ENCODE data around the gene PCSK2. TPM values are rescaled to one million over a fixed set of nuclear protein-coding genes. Genes with fewer than 3 reads are reported as not detected.

PCSK2 gene
- total RNA-seq, 4 donors from 2014 or later: 0.63 TPM; not detected in 3

DNA sequence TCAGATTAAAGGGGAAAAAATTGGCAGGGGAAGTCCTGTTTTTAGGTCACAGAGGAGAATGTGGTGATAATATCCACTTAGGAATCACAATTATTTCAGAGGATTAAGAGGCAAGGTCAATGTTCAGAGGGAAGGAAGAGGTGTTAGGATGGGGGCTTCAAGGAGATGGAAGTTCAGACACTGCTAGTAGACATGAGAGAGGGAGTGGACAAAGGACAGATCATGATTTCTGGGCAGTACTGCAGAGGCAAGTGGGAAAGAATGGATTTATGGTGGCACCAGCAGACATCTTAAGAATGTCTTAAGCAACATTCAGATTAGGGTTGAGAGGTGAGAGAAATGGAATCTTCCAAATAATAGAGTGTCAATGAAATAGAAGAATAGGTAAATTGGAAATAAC is 9.9 kb downstream of the PCSK2 start:
- no peak for DNase-seq (ENCODE audit: low spot score)
- TF ChIP-seq, protein P1, sequence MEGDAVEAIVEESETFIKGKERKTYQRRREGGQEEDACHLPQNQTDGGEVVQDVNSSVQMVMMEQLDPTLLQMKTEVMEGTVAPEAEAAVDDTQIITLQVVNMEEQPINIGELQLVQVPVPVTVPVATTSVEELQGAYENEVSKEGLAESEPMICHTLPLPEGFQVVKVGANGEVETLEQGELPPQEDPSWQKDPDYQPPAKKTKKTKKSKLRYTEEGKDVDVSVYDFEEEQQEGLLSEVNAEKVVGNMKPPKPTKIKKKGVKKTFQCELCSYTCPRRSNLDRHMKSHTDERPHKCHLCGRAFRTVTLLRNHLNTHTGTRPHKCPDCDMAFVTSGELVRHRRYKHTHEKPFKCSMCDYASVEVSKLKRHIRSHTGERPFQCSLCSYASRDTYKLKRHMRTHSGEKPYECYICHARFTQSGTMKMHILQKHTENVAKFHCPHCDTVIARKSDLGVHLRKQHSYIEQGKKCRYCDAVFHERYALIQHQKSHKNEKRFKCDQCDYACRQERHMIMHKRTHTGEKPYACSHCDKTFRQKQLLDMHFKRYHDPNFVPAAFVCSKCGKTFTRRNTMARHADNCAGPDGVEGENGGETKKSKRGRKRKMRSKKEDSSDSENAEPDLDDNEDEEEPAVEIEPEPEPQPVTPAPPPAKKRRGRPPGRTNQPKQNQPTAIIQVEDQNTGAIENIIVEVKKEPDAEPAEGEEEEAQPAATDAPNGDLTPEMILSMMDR (IDR thresholded peaks at IDR 0.05): no peak
- no peak for ATAC-seq (ENCODE audit: low FRiP score)

DNA sequence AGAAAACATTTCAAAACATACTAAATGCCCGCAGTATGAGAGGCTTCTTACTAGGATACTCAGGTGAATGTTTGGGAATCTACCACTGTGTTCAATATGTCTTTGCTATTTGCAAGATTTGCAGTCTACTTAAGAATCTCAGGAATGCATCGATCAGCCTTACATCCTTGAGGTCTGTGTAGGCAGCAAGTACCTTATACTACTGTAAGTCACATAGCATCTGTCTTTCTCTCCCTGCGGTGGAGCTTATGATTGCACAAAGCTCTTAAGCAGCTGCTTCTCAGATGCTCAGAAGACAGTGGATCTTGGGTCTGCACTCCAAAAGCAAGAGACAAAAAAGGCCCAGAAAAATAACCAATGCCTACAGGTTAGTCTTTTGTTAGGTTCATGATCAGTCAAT is 21.4 kb downstream of the PCSK2 start:
- DNase-seq (ENCODE audit: low spot score): no peak

DNA sequence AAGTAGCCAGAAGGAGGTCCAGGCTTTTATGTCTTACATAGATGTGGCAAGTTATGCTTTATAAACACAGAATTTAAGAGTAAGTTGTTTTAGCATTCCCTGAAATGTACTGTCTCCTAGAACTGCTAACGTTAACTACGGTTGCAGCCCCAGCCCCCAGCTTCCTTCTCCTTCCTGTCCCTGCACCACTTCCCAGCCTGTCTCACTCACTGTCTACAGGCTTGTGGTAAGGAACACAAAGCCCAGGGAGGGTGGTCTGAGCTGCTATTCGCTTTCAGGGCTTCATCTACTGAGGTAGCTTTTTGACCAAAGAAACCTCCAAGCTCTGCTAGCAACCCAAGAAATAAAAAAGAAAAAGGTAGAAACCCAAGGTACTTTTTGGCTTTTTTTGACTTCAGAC is 35.9 kb downstream of the PCSK2 start:
- TF ChIP-seq, protein P1 (IDR thresholded peaks at IDR 0.05): no peak
- no peak for DNase-seq (ENCODE audit: low spot score)
- ATAC-seq (ENCODE audit: low FRiP score): no peak

More for the DNA sequence above, 21.4 kb downstream of the PCSK2 start:
- TF ChIP-seq, protein P1 (IDR thresholded peaks at IDR 0.05): no peak
- no peak for ATAC-seq (ENCODE audit: low FRiP score)

DNA sequence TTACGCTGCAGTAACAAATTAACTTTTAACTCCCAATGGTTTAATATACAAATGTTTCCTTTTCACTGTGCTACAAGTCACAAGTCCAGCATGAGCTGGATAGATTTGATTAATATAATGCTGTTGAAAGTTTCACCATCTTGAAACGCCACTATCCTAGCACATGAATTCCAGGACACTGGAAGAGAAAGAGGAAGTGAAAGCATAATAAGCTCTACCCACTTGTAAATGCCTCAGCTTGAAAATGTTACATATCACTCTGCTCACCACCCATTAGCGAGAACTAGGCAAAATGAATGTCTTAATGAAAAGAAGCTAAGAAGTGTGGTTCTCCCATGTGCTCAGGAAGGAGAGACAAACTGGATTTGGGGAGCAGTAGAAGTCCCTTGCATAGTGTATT is 46.9 kb downstream of the PCSK2 start:
- no peak for ATAC-seq (ENCODE audit: low FRiP score)
- TF ChIP-seq, protein P1 (IDR thresholded peaks at IDR 0.05): no peak
- DNase-seq (ENCODE audit: low spot score): no peak

DNA sequence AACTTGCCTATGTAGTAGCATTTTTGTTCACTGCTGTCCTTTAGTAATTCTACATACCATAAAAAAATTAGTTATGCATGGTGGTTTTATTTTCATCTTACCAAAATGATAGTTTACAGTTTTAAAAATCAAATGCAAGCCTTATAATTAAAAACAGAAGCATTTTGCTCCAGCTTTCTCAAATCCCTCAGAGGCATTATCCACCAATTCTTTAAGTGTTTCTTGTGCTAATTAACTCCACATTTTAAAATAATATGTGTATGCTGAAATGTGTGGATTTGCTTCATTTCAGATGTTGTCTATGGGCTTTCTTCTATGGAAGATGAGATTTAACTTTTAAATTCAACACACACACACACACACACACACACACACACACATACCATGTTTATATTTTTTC is 49.3 kb downstream of the PCSK2 start:
- TF ChIP-seq, protein P1 (IDR thresholded peaks at IDR 0.05): no peak
- DNase-seq (ENCODE audit: low spot score) (no peak), ATAC-seq (ENCODE audit: low FRiP score) (no peak)

DNA sequence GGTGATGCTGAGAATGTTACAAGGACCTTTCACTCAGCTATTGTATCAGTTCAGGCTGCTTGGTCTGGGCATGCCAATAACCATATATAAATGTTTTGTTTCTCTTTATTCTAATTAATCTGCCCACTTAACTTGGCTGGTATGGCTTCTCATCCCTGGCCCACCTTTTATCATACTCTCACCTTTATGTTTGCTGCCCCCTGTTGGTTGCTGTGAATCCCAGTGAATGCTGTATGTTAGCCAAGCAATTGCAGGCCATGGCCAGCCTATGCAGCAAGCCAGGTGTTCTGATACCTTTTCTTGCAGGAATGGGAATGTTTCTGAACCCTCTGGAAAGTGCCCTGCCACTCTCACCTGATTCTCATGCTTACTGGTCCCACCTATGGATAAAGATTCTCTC is 54.6 kb downstream of the PCSK2 start:
- DNase-seq (ENCODE audit: low spot score) (no peak), ATAC-seq (ENCODE audit: low FRiP score) (no peak)
- TF ChIP-seq, protein P1 (IDR thresholded peaks at IDR 0.05): no peak

DNA sequence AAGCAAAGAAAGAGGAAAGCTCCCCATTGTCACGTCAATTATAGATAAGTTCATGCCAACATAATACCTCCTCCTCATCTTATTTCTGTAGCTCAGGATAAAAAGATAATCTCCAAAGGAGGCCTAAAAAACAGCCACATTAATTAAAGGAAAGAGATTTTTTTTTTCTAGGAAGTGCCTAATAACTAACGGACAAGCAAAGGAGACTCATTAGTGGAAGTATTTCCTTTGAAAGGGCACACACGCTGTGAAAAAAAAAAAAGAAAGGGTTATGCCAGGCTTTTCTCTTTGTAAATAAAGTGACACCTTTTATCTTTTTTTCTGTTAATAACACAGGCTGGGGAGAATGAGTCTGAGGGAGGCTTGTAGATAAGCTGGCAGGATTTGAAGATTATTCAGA is 55.7 kb downstream of the PCSK2 start:
- ATAC-seq (ENCODE audit: low FRiP score) (no peak), DNase-seq (ENCODE audit: low spot score) (no peak)
- TF ChIP-seq, protein P1 (IDR thresholded peaks at IDR 0.05): no peak

All from omental fat pad (tissue), 4 donors.